Adrenal gland (tissue), 12 donors: ENCODE data around the gene EYA4. TPM values are rescaled to one million over a fixed set of nuclear protein-coding genes. Genes with fewer than 3 reads are reported as not detected.

Source experiments
- DNase-seq, 7 donors: peaks; one replicate each; pipeline ENCODE4 v3.0.0-alpha.2; 2019 to 2020
- H3K27ac ChIP-seq, 5 donors: fragments of 200-600 bp; sonication (generic) in 4 of 5; 1 replicate in 3 of 5; 2 replicates in 2 of 5; pipeline versions ENCODE4 v1.5.1 to v1.8.0; 2016 to 2020; ENCODE audit warnings: mild to moderate bottlenecking in 1 of 5
- H3K27me3 ChIP-seq: fragments of 200-600 bp; 2 replicates; pipeline ENCODE4 v1.8.0; 2021
- H3K36me3 ChIP-seq, 2 donors: fragments of 200-600 bp; replicated peaks in 1 of 2; 1 replicate in 1 of 2; 2 replicates in 1 of 2; pipeline versions ENCODE4 v1.5.1 to v1.8.0; 2018 to 2022
- H3K4me1 ChIP-seq, 2 donors: fragments of 200-600 bp; replicated peaks in 1 of 2; 1 replicate in 1 of 2; 2 replicates in 1 of 2; pipeline versions ENCODE4 v1.5.1 to v1.8.0; 2018 to 2021
- H3K4me3 ChIP-seq, 4 donors: fragments of 200-600 bp; sonication (generic) in 3 of 4; one replicate each; pipeline ENCODE4 v1.5.1; 2016 to 2018
- H3K9me3 ChIP-seq, 3 donors: fragments of 200-600 bp; sonication (generic) in 1 of 3; replicated peaks in 1 of 3; 1 replicate in 2 of 3; 2 replicates in 1 of 3; pipeline versions ENCODE4 v1.5.1 to v1.8.0; 2016 to 2021
- CTCF ChIP-seq, 6 experiments: fragments of 450-650 bp in 4 of 6; fragments of 200-600 bp in 2 of 6; sonication (generic) in 1 of 6; IDR thresholded peaks; 1 replicate in 5 of 6; 2 replicates in 1 of 6; pipeline versions ENCODE4 v1.5.1 to v1.8.0; 2016 to 2021; ENCODE audit warnings: antibody characterized with exemption in 6 of 6, mild to moderate bottlenecking in 2 of 6, moderate library complexity in 1 of 6
- POLR2A ChIP-seq, 2 donors: fragments of 450-650 bp; IDR thresholded peaks; one replicate each; pipeline ENCODE4 v1.6.1; 2017; ENCODE audit warnings: antibody characterized with exemption in 2 of 2, mild to moderate bottlenecking in 2 of 2, moderate library complexity in 1 of 2
- WGBS, 4 donors: extraction: QIAGEN DNeasy Blood & Tissue Kit in 2 of 4; methylation state at CpG; one replicate each; pipeline versions ENCODE4 v1.1.5 to v1.1.7; 2013 to 2017; 5-methylcytosine and 5-hydroxymethylcytosine counted together
- intact Hi-C, 2 donors: fragments of 100-400 bp; cut with DNase I; formaldehyde crosslinking; loops; one replicate each; pipeline versions ENCODE4 v1.14.1 to v1.15.0; 2022 to 2023
- polyA plus RNA-seq, 3 donors: library from polyadenylated mRNA; stranded (reverse); fragments of 200-250 nt in 2 of 3; fragments of 350-450 nt in 1 of 3; fragmentation: Illumina TruSeq in 1 of 3; extraction: RNeasy Lipid Tissue Mini Kit (QIAGEN cat#74804) in 1 of 3; gene quantifications; one replicate each; pipeline ENCODE4 v1.2.3, GENCODE V29; 2013 to 2014
- total RNA-seq, 9 donors: library from RNA; depleted of rRNA in 4 of 9; stranded (reverse); fragments of >200 nt in 4 of 9; fragments of 120-200 nt in 1 of 9; fragmentation: NEBNext Ultra II Directional in 1 of 9; extraction: Animal tissue kit (Norgen Biotek cat#: 25700) in 1 of 9; gene quantifications; one replicate each; pipeline versions ENCODE4 v1.1.0 to v1.2.4, GENCODE V29; 2013 to 2023
- donor health status: healthy with polysubstance abuse.
- donor health status: Bipolar disorder and iron deficiency.
- donor health status: DM: yes; HTN: yes; CAD: no.
- donor health status: DM: no; HTN: no; CAD: no.
- donor health status: DM: no; HTN: no; CAD: no.
- donor health status: DM: yes; HTN: yes; CAD: no.

EYA4 gene
- total and polyA plus RNA-seq, 12 donors: 0.17 to 6.3 (median 1.6) TPM

- intact Hi-C loops: no loop called here
- no peak for DNase-seq
- Histone ChIP-seq H3K27me3 (no peaks in the 10 kb centered on the region), H3K36me3 (no peaks in the 10 kb centered on the region), H3K27ac (no peak overlapping the region), H3K4me1 (no peaks in the 10 kb centered on the region), H3K9me3 (no peaks in the 10 kb centered on the region), H3K4me3 (no peak overlapping the region)
- TF ChIP-seq CTCF (IDR thresholded peaks at IDR 0.05): no peak
- TF ChIP-seq POLR2A (IDR thresholded peaks at IDR 0.05): no peak
- 69 to 80% (median 74%) methylated on average over 3 of the region's 3 CpGs for WGBS, 4 donors
These were observed 99.4 kb downstream of the EYA4 start for GRCh38 chr6:133340557-133340956.

GRCh38 chr6:133341607-133342158 lies 100.5 kb downstream of the EYA4 start:
- no peak overlapping the region for H3K4me3 ChIP-seq
- no peaks in the 10 kb centered on the region for H3K27me3 ChIP-seq
- no peaks in the 10 kb centered on the region for H3K36me3 ChIP-seq
- no peaks in the 10 kb centered on the region for H3K4me1 ChIP-seq
- intact Hi-C loops: no loop called here
- H3K27ac ChIP-seq: no peak overlapping the region
- WGBS, 4 donors: 21 to 36% (median 25%) methylated on average over 1 of the region's 1 CpG
- H3K9me3 ChIP-seq: no peaks in the 10 kb centered on the region
- TF ChIP-seq CTCF (IDR thresholded peaks at IDR 0.05) (no peak), POLR2A (IDR thresholded peaks at IDR 0.05) (no peak)
- no peak for DNase-seq

- WGBS, 4 donors: 59 to 73% (median 68%) methylated on average over 3 of the region's 3 CpGs
- intact Hi-C loops: no loop called here
- no peaks in the 10 kb centered on the region for H3K36me3 ChIP-seq
- H3K4me1 ChIP-seq: no peaks in the 10 kb centered on the region
- no peaks in the 10 kb centered on the region for H3K9me3 ChIP-seq
- no peak overlapping the region for H3K4me3 ChIP-seq
- no peaks in the 10 kb centered on the region for H3K27me3 ChIP-seq
- H3K27ac ChIP-seq: no peak overlapping the region
- DNase-seq: no peak
- TF ChIP-seq CTCF (IDR thresholded peaks at IDR 0.05) (no peak), POLR2A (IDR thresholded peaks at IDR 0.05) (no peak)
These were observed 102.1 kb downstream of the EYA4 start for GRCh38 chr6:133343220-133343619.

GRCh38 chr6:133348846-133349245 lies 107.7 kb downstream of the EYA4 start:
- H3K36me3 ChIP-seq: no peaks in the 10 kb centered on the region
- intact Hi-C loops: no loop called here
- no peak overlapping the region for H3K4me3 ChIP-seq
- H3K27ac ChIP-seq: no peak overlapping the region
- no peak for TF ChIP-seq POLR2A (IDR thresholded peaks at IDR 0.05)
- H3K9me3 ChIP-seq: no peaks in the 10 kb centered on the region
- no peaks in the 10 kb centered on the region for H3K27me3 ChIP-seq
- H3K4me1 ChIP-seq: no peaks in the 10 kb centered on the region
- WGBS, 4 donors: 51 to 71% (median 57%) methylated on average over 3 of the region's 3 CpGs
- DNase-seq: no peak

- 77 to 87% (median 85%) methylated on average over 2 of the region's 2 CpGs for WGBS, 4 donors
- Histone ChIP-seq H3K27me3 (no peaks in the 10 kb centered on the region), H3K9me3 (no peaks in the 10 kb centered on the region)
These were observed 109.8 kb downstream of the EYA4 start for GRCh38 chr6:133350928-133351327.

More at GRCh38 chr6:133350928-133351327, 109.8 kb downstream of the EYA4 start:
- TF ChIP-seq POLR2A (IDR thresholded peaks at IDR 0.05) (no peak), CTCF (IDR thresholded peaks at IDR 0.05) (no peak)
- intact Hi-C loops: no loop called here
- Histone ChIP-seq H3K27ac (no peak overlapping the region), H3K4me1 (no peaks in the 10 kb centered on the region), H3K36me3 (no peaks in the 10 kb centered on the region), H3K4me3 (no peak overlapping the region)
- no peak for DNase-seq
